ENCODE results near the gene ANKRD6. TPM values are rescaled to one million over a fixed set of nuclear protein-coding genes. Genes with fewer than 3 reads are reported as not detected.

The ANKRD6 gene
- total RNA-seq, 5 donors from 2014 or later (not counting 1 experiment from before 2014, with no cell fraction given): 3.0 to 8.4 (median 5.3) TPM

- CTCF ChIA-PET: no interaction called here
- no peaks in the 10 kb centered on the region for H3K9me3 ChIP-seq
- H3K4me1 Mint-ChIP-seq: peaks cover 0 to 5% (median 0%) of the 10 kb centered on the region in 3 donors
- H3K4me3 ChIP-seq (ENCODE audit: control insufficient read depth in 1 of 2, extremely low read depth in 1 of 2, low read length in 1 of 2): no peak overlapping the region
- POLR2A ChIA-PET: no interaction called here
- no peak overlapping the region for H3K27ac ChIP-seq (ENCODE audit: low read length)
- H3K9me3 Mint-ChIP-seq: peaks cover 0 to 5% (median 0%) of the 10 kb centered on the region in 3 donors
- no peak for DNase-seq
- H3K4me1 ChIP-seq (ENCODE audit: control insufficient read depth in 1 of 2, extremely low read depth in 1 of 2, insufficient read depth in 2 of 2, low read length in 2 of 2): no peaks in the 10 kb centered on the region
- H3K4me3 Mint-ChIP-seq: no peak overlapping the region
- H3K27me3 ChIP-seq (replicated peaks in 1 of 2; ENCODE audit: control insufficient read depth in 2 of 2, extremely low read depth in 1 of 2, insufficient read depth in 2 of 2, low read length in 1 of 2): no peaks in the 10 kb centered on the region
- peaks cover 7% of the 10 kb centered on the region for H3K36me3 Mint-ChIP-seq
- no peak for ATAC-seq (replicated peaks in 1 of 4)
- H3K27ac Mint-ChIP-seq: no peak overlapping the region
- no peaks in the 10 kb centered on the region for H3K36me3 ChIP-seq (ENCODE audit: control insufficient read depth in 2 of 2, extremely low read depth in 1 of 2, insufficient read depth in 1 of 2, low read length in 1 of 2)
- no peaks in the 10 kb centered on the region for H3K27me3 Mint-ChIP-seq
Observed at GRCh38 chr6:89528866-89529265, 95.9 kb downstream of the ANKRD6 start.

- POLR2A ChIA-PET: interaction anchor here in 1 of 2 donors (0.5 kb wide), 1 partner anchor 16 kb away, joined by 3 read pairs; no protein-coding TSS in a partner anchor
Observed at GRCh38 chr6:89530982-89531381, 98.0 kb downstream of the ANKRD6 start.

GRCh38 chr6:89536231-89536630 is 103.3 kb downstream of the ANKRD6 start:
- Histone ChIP-seq H3K36me3 (ENCODE audit: control insufficient read depth in 2 of 2, extremely low read depth in 1 of 2, insufficient read depth in 1 of 2, low read length in 1 of 2) (no peaks in the 10 kb centered on the region), H3K9me3 (no peaks in the 10 kb centered on the region), H3K27ac (ENCODE audit: low read length) (no peak overlapping the region), H3K4me1 (ENCODE audit: control insufficient read depth in 1 of 2, extremely low read depth in 1 of 2, insufficient read depth in 2 of 2, low read length in 2 of 2) (no peaks in the 10 kb centered on the region), H3K27me3 (replicated peaks in 1 of 2; ENCODE audit: control insufficient read depth in 2 of 2, extremely low read depth in 1 of 2, insufficient read depth in 2 of 2, low read length in 1 of 2) (no peaks in the 10 kb centered on the region), H3K4me3 (ENCODE audit: control insufficient read depth in 1 of 2, extremely low read depth in 1 of 2, low read length in 1 of 2) (no peak overlapping the region)
- H3K4me3 Mint-ChIP-seq: no peak overlapping the region
- no peaks in the 10 kb centered on the region for H3K27me3 Mint-ChIP-seq
- H3K9me3 Mint-ChIP-seq: peaks cover 0 to 5% (median 0%) of the 10 kb centered on the region in 3 donors
- 92% methylated on average over 4 of the region's 5 CpGs for WGBS (ENCODE audit: insufficient coverage)
- POLR2A ChIA-PET: no interaction called here
- H3K4me1 Mint-ChIP-seq: no peaks in the 10 kb centered on the region
- CTCF ChIA-PET: no interaction called here
- H3K36me3 Mint-ChIP-seq: no peaks in the 10 kb centered on the region
- H3K27ac Mint-ChIP-seq: no peak overlapping the region
- ATAC-seq (replicated peaks in 1 of 4) (no peak), DNase-seq (no peak)

More at GRCh38 chr6:89530982-89531381, 98.0 kb downstream of the ANKRD6 start:
- no peaks in the 10 kb centered on the region for H3K9me3 ChIP-seq
- H3K4me3 ChIP-seq (ENCODE audit: control insufficient read depth in 1 of 2, extremely low read depth in 1 of 2, low read length in 1 of 2): no peak overlapping the region
- Mint-ChIP-seq H3K4me1 (peaks cover 0 to 5% (median 0%) of the 10 kb centered on the region in 3 donors), H3K9me3 (peaks cover 0 to 5% (median 0%) of the 10 kb centered on the region in 3 donors), H3K27ac (no peak overlapping the region), H3K36me3 (peaks cover 7% of the 10 kb centered on the region), H3K27me3 (no peaks in the 10 kb centered on the region), H3K4me3 (no peak overlapping the region)
- H3K27ac ChIP-seq (ENCODE audit: low read length): no peak overlapping the region
- H3K27me3 ChIP-seq (replicated peaks in 1 of 2; ENCODE audit: control insufficient read depth in 2 of 2, extremely low read depth in 1 of 2, insufficient read depth in 2 of 2, low read length in 1 of 2): no peaks in the 10 kb centered on the region
- no peaks in the 10 kb centered on the region for H3K36me3 ChIP-seq (ENCODE audit: control insufficient read depth in 2 of 2, extremely low read depth in 1 of 2, insufficient read depth in 1 of 2, low read length in 1 of 2)
- DNase-seq (no peak), ATAC-seq (replicated peaks in 1 of 4) (no peak)
- WGBS (ENCODE audit: insufficient coverage): 82% methylated on average over 7 of the region's 11 CpGs
- CTCF ChIA-PET: no interaction called here
- H3K4me1 ChIP-seq (ENCODE audit: control insufficient read depth in 1 of 2, extremely low read depth in 1 of 2, insufficient read depth in 2 of 2, low read length in 2 of 2): no peaks in the 10 kb centered on the region

- Histone ChIP-seq H3K4me1 (ENCODE audit: control insufficient read depth in 1 of 2, extremely low read depth in 1 of 2, insufficient read depth in 2 of 2, low read length in 2 of 2) (no peaks in the 10 kb centered on the region), H3K36me3 (ENCODE audit: control insufficient read depth in 2 of 2, extremely low read depth in 1 of 2, insufficient read depth in 1 of 2, low read length in 1 of 2) (no peaks in the 10 kb centered on the region), H3K4me3 (ENCODE audit: control insufficient read depth in 1 of 2, extremely low read depth in 1 of 2, low read length in 1 of 2) (no peak overlapping the region), H3K27ac (ENCODE audit: low read length) (no peak overlapping the region), H3K9me3 (no peaks in the 10 kb centered on the region), H3K27me3 (replicated peaks in 1 of 2; ENCODE audit: control insufficient read depth in 2 of 2, extremely low read depth in 1 of 2, insufficient read depth in 2 of 2, low read length in 1 of 2) (no peaks in the 10 kb centered on the region)
- ATAC-seq (replicated peaks in 1 of 4) (no peak), DNase-seq (no peak)
- Mint-ChIP-seq H3K4me1 (no peaks in the 10 kb centered on the region), H3K27me3 (peaks cover 5 to 10% of the 10 kb centered on the region in 2 donors), H3K4me3 (no peak overlapping the region), H3K36me3 (no peaks in the 10 kb centered on the region), H3K9me3 (no peaks in the 10 kb centered on the region), H3K27ac (no peak overlapping the region)
- ChIA-PET CTCF (no interaction called here), POLR2A (no interaction called here)
- WGBS (ENCODE audit: insufficient coverage): no CpG with 5 or more reads among the region's 2 CpGs
Observed at GRCh38 chr6:89539779-89540178, 106.8 kb downstream of the ANKRD6 start.

GRCh38 chr6:89542081-89542857 is 109.3 kb downstream of the ANKRD6 start:
- 92% methylated on average over 6 of the region's 12 CpGs for WGBS (ENCODE audit: insufficient coverage)
- Mint-ChIP-seq H3K9me3 (no peaks in the 10 kb centered on the region), H3K4me1 (no peaks in the 10 kb centered on the region), H3K4me3 (no peak overlapping the region), H3K27ac (no peak overlapping the region), H3K36me3 (no peaks in the 10 kb centered on the region), H3K27me3 (peaks cover 5 to 10% of the 10 kb centered on the region in 2 donors)
- ChIA-PET CTCF (no interaction called here), POLR2A (no interaction called here)
- Histone ChIP-seq H3K9me3 (no peaks in the 10 kb centered on the region), H3K27me3 (replicated peaks in 1 of 2; ENCODE audit: control insufficient read depth in 2 of 2, extremely low read depth in 1 of 2, insufficient read depth in 2 of 2, low read length in 1 of 2) (no peaks in the 10 kb centered on the region), H3K4me3 (ENCODE audit: control insufficient read depth in 1 of 2, extremely low read depth in 1 of 2, low read length in 1 of 2) (no peak overlapping the region), H3K27ac (ENCODE audit: low read length) (no peak overlapping the region), H3K36me3 (ENCODE audit: control insufficient read depth in 2 of 2, extremely low read depth in 1 of 2, insufficient read depth in 1 of 2, low read length in 1 of 2) (no peaks in the 10 kb centered on the region), H3K4me1 (ENCODE audit: control insufficient read depth in 1 of 2, extremely low read depth in 1 of 2, insufficient read depth in 2 of 2, low read length in 2 of 2) (no peaks in the 10 kb centered on the region)
- no peak for ATAC-seq (replicated peaks in 1 of 4)
- DNase-seq: no peak

GRCh38 chr6:89542866-89543265 is 109.9 kb downstream of the ANKRD6 start:
- Mint-ChIP-seq H3K9me3 (no peaks in the 10 kb centered on the region), H3K4me1 (no peaks in the 10 kb centered on the region), H3K36me3 (no peaks in the 10 kb centered on the region), H3K27me3 (peaks cover 5 to 10% of the 10 kb centered on the region in 2 donors), H3K27ac (no peak overlapping the region), H3K4me3 (no peak overlapping the region)
- no CpG with 5 or more reads among the region's 3 CpGs for WGBS (ENCODE audit: insufficient coverage)
- ATAC-seq (replicated peaks in 1 of 4) (no peak), DNase-seq (no peak)
- POLR2A ChIA-PET: no interaction called here
- Histone ChIP-seq H3K9me3 (no peaks in the 10 kb centered on the region), H3K4me3 (ENCODE audit: control insufficient read depth in 1 of 2, extremely low read depth in 1 of 2, low read length in 1 of 2) (no peak overlapping the region), H3K27me3 (replicated peaks in 1 of 2; ENCODE audit: control insufficient read depth in 2 of 2, extremely low read depth in 1 of 2, insufficient read depth in 2 of 2, low read length in 1 of 2) (no peaks in the 10 kb centered on the region), H3K36me3 (ENCODE audit: control insufficient read depth in 2 of 2, extremely low read depth in 1 of 2, insufficient read depth in 1 of 2, low read length in 1 of 2) (no peaks in the 10 kb centered on the region), H3K27ac (ENCODE audit: low read length) (no peak overlapping the region), H3K4me1 (ENCODE audit: control insufficient read depth in 1 of 2, extremely low read depth in 1 of 2, insufficient read depth in 2 of 2, low read length in 2 of 2) (no peaks in the 10 kb centered on the region)
- CTCF ChIA-PET: no interaction called here
